HG03039 (cell line): ENCODE results near the gene FYB1.
"Not testable (repeated sequence)": the region's sequence is repeated elsewhere in the genome, so short reads cannot be mapped to it uniquely, and the experiment has no call there.

Experiments
- ATAC-seq: cut with Tn5 transposase; IDR thresholded peaks from one replicate; pipeline ENCODE4 v1.9.1; 2021; ENCODE audit warnings: mild to moderate bottlenecking, moderate library complexity; ENCODE audit not compliant: unreplicated experiment

Gene FYB1

GRCh38 chr5:39231705-39232525 is 12.6 kb upstream of the FYB1 start:
- no peak for ATAC-seq

- ATAC-seq = no peak
Observed at GRCh38 chr5:39228596-39228995, 9.2 kb upstream of the FYB1 start.

- ATAC-seq = no peak
Observed at GRCh38 chr5:39226558-39226957, 7.2 kb upstream of the FYB1 start.

- ATAC-seq = no peak
Observed at GRCh38 chr5:39226100-39226451, 6.7 kb upstream of the FYB1 start.

GRCh38 chr5:39225405-39226099 is 6.2 kb upstream of the FYB1 start:
- ATAC-seq = no peak

GRCh38 chr5:39224196-39224761 is 4.9 kb upstream of the FYB1 start:
- ATAC-seq = no peak

- no peak for ATAC-seq
Observed at GRCh38 chr5:39223565-39224156, 4.3 kb upstream of the FYB1 start.

- ATAC-seq = not testable (repeated sequence)
Observed at GRCh38 chr5:39221671-39222070, 2.3 kb upstream of the FYB1 start.

- no peak for ATAC-seq
Observed at GRCh38 chr5:39220280-39221030, 1.1 kb upstream of the FYB1 start.

GRCh38 chr5:39218482-39219402 is 621 bp downstream of the FYB1 start:
- no peak for ATAC-seq

GRCh38 chr5:39217365-39218281 is 1.7 kb downstream of the FYB1 start:
- ATAC-seq = peak; percentile 59

GRCh38 chr5:39216631-39217030 is 2.7 kb downstream of the FYB1 start:
- no peak for ATAC-seq

- no peak for ATAC-seq
Observed at GRCh38 chr5:39215857-39216256, 3.5 kb downstream of the FYB1 start.

GRCh38 chr5:39214912-39215709 is 4.3 kb downstream of the FYB1 start:
- ATAC-seq = no peak

- ATAC-seq = no peak
Observed at GRCh38 chr5:39213447-39214207, 5.7 kb downstream of the FYB1 start.

GRCh38 chr5:39211773-39212172 is 7.6 kb downstream of the FYB1 start:
- no peak for ATAC-seq

GRCh38 chr5:39209924-39210323 is 9.4 kb downstream of the FYB1 start:
- ATAC-seq = no peak
